Keratinocyte (primary cell): ENCODE results near the gene SF1. TPM values are rescaled to one million over a fixed set of nuclear protein-coding genes. Genes with fewer than 3 reads are reported as not detected.

ENCODE experiments used
- DNase-seq: peaks from one replicate; pipeline ENCODE4 v3.0.0-alpha.2; 2011; ENCODE audit warnings: low read depth, missing footprints, low spot score
- FAIRE-seq: peaks from 2 replicates; lab custom pipeline; 2011; peaks lifted over from hg19 to GRCh38; lab: Jason Lieb, UNC
- H2AFZ ChIP-seq: 2 replicates; pipeline ENCODE4 v1.6.0; 2012; ENCODE audit warnings: low read length, control low read depth, inconsistent platforms; ENCODE audit not compliant: control insufficient read depth
- H3K27ac ChIP-seq: 2 replicates; pipeline ENCODE4 v1.5.1; 2011; ENCODE audit warnings: low read length; ENCODE audit not compliant: control insufficient read depth, insufficient read depth
- H3K27me3 ChIP-seq: 3 replicates; pipeline ENCODE4 v1.6.0; 2011; ENCODE audit warnings: low read length; ENCODE audit not compliant: control insufficient read depth, insufficient read depth; ENCODE audit errors: extremely low read depth
- H3K36me3 ChIP-seq, 2 experiments: 2 replicates in 1 of 2; 3 replicates in 1 of 2; pipeline ENCODE4 v1.5.1; 2011; ENCODE audit warnings: low read length in 2 of 2, mild to moderate bottlenecking in 1 of 2; ENCODE audit not compliant: control insufficient read depth in 2 of 2, insufficient read depth in 2 of 2; ENCODE audit errors: extremely low read depth in 1 of 2
- H3K4me1 ChIP-seq: 3 replicates; pipeline ENCODE4 v1.5.1; 2011; ENCODE audit warnings: low read length; ENCODE audit not compliant: control insufficient read depth, insufficient read depth; ENCODE audit errors: extremely low read depth
- H3K4me2 ChIP-seq: 3 replicates; pipeline ENCODE4 v1.6.0; 2011; ENCODE audit warnings: low read depth, low read length; ENCODE audit not compliant: control insufficient read depth, insufficient read depth; ENCODE audit errors: extremely low read depth
- H3K4me3 ChIP-seq, 3 experiments: fragments of 200-600 bp in 1 of 3; sonication (generic) in 1 of 3; 2 replicates in 2 of 3; 3 replicates in 1 of 3; pipeline ENCODE4 v1.5.1; 2011 to 2016; ENCODE audit warnings: low read length in 3 of 3, mild to moderate bottlenecking in 3 of 3, control low read depth in 2 of 3, inconsistent platforms in 1 of 3, low read depth in 1 of 3, mixed read lengths in 1 of 3, mixed run types in 1 of 3, moderate library complexity in 1 of 3; ENCODE audit not compliant: control insufficient read depth in 2 of 3, insufficient read depth in 2 of 3; ENCODE audit errors: extremely low read depth in 1 of 3
- H3K79me2 ChIP-seq: 2 replicates; pipeline ENCODE4 v1.6.0; 2012; ENCODE audit warnings: low read length; ENCODE audit not compliant: control insufficient read depth, insufficient read depth
- H3K9ac ChIP-seq: 3 replicates; pipeline ENCODE4 v1.6.0; 2011; ENCODE audit warnings: low read length; ENCODE audit not compliant: control insufficient read depth, insufficient read depth; ENCODE audit errors: extremely low read depth
- H3K9me1 ChIP-seq: 3 replicates; pipeline ENCODE4 v1.6.0; 2011; ENCODE audit warnings: low read length; ENCODE audit not compliant: control insufficient read depth, insufficient read depth; ENCODE audit errors: extremely low read depth
- H3K9me3 ChIP-seq: 2 replicates; pipeline ENCODE4 v1.5.1; 2012; ENCODE audit warnings: low read depth, low read length; ENCODE audit not compliant: control insufficient read depth
- H4K20me1 ChIP-seq: 3 replicates; pipeline ENCODE4 v1.6.0; 2011; ENCODE audit warnings: low read length; ENCODE audit not compliant: control insufficient read depth, insufficient read depth; ENCODE audit errors: extremely low read depth
- EZH2 ChIP-seq: IDR thresholded peaks from one replicate; pipeline ENCODE4 v1.6.1; 2012; ENCODE audit warnings: inconsistent platforms, mild to moderate bottlenecking, low read length, moderate library complexity
- dilution Hi-C: fragments of 300-500 bp; cut with MboI; formaldehyde crosslinking; loops from one replicate; pipeline ENCODE4 v1.7.0; 2020; ENCODE audit warnings: low sequenced_read_pairs; ENCODE audit not compliant: extremely low pct_ligation_motif_present
- polyA plus RNA-seq, 5 experiments: library from polyadenylated mRNA; depleted of rRNA in 3 of 5; stranded (reverse) in 3 of 5; stranded (forward) in 1 of 5; unstranded in 1 of 5; fragments of >200 nt; gene quantifications; 1 replicate in 1 of 5; 2 replicates in 3 of 5; 3 replicates in 1 of 5; pipeline versions ENCODE4 v1.2.1 to v1.2.3, GENCODE V29; 2011 to 2012; ENCODE audit warnings: missing spikeins in 2 of 5, low read depth in 1 of 5, low replicate concordance in 1 of 5
- TF ChIP-seq, protein P1 (sequence below), 3 experiments: IDR thresholded peaks in 1 of 3; conservative IDR thresholded peaks in 1 of 3; optimal IDR thresholded peaks in 1 of 3; 2 replicates in 2 of 3; 3 replicates in 1 of 3; pipeline versions ENCODE3 to v1.5.1; 2011; ENCODE audit warnings: low read length in 3 of 3, mild to moderate bottlenecking in 3 of 3, moderate library complexity in 2 of 3, control low read depth in 1 of 3, inconsistent platforms in 1 of 3; ENCODE audit not compliant: insufficient read depth in 2 of 3; ENCODE audit errors: extremely low read depth in 1 of 3

Gene SF1
- polyA plus RNA-seq, 1 donor (not counting 4 experiments of a cell fraction or from before 2014, with no cell fraction given): 54.5 TPM

DNA sequence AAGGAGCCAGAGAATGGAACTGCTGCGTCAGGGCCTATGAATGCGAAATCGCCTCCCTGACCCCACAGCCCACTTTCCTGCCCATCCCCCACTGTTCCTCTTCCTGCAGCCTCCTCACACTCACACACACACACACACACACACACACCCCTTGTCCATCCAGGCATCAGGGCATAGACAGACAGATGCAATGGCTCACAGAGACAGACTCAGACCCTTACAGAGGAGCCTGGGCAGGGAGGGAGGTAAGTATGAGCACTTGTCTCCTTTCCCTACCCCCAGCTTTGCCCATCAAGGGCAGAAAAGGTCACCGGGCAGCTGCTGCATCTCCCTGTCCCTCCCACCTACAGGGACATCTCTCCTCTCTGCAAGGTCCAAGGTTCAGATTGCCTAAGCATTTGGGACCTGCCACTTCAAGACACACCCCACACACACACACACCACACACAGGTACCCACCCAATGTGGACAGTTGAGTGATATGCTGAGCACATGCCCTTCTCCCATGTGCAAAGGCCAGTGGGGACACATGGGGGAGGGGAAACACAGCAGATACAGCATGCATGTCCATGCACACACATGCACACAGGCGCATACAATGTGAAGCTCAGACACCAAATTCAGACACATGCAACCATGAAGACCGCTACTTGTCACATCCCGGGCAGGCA is 53.3 kb downstream of the SF1 start:
- Histone ChIP-seq H3K27me3 (peaks cover 27% of the 10 kb centered on the region), H3K9me1 (no peaks in the 10 kb centered on the region), H3K9ac (no peak overlapping the region), H3K4me1 (no peaks in the 10 kb centered on the region), H2AFZ (no peak overlapping the region), H3K27ac (no peak overlapping the region), H3K9me3 (no peaks in the 10 kb centered on the region), H3K4me3 (no peak overlapping the region), H3K4me2 (no peak overlapping the region), H3K79me2 (no peaks in the 10 kb centered on the region), H3K36me3 (no peaks in the 10 kb centered on the region), H4K20me1 (no peaks in the 10 kb centered on the region)
- DNase-seq (no peak), FAIRE-seq (no peak)
- TF ChIP-seq, protein P1, sequence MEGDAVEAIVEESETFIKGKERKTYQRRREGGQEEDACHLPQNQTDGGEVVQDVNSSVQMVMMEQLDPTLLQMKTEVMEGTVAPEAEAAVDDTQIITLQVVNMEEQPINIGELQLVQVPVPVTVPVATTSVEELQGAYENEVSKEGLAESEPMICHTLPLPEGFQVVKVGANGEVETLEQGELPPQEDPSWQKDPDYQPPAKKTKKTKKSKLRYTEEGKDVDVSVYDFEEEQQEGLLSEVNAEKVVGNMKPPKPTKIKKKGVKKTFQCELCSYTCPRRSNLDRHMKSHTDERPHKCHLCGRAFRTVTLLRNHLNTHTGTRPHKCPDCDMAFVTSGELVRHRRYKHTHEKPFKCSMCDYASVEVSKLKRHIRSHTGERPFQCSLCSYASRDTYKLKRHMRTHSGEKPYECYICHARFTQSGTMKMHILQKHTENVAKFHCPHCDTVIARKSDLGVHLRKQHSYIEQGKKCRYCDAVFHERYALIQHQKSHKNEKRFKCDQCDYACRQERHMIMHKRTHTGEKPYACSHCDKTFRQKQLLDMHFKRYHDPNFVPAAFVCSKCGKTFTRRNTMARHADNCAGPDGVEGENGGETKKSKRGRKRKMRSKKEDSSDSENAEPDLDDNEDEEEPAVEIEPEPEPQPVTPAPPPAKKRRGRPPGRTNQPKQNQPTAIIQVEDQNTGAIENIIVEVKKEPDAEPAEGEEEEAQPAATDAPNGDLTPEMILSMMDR (optimal IDR thresholded peaks at IDR 0.05 in 1 of 3, IDR thresholded peaks at IDR 0.05 in 1 of 3, conservative IDR thresholded peaks at IDR 0.05 in 1 of 3; ENCODE audit: extremely low read depth in 1 of 3, insufficient read depth in 2 of 3, low read length in 3 of 3): no peak
- TF ChIP-seq EZH2: no peak
- dilution Hi-C loops: no loop called here

- Histone ChIP-seq H3K27me3 (peaks cover 28% of the 10 kb centered on the region), H3K9ac (no peak overlapping the region), H3K79me2 (no peaks in the 10 kb centered on the region), H3K4me2 (no peak overlapping the region), H4K20me1 (no peaks in the 10 kb centered on the region), H3K36me3 (no peaks in the 10 kb centered on the region), H3K9me3 (no peaks in the 10 kb centered on the region), H2AFZ (no peak overlapping the region), H3K9me1 (no peaks in the 10 kb centered on the region), H3K27ac (no peak overlapping the region), H3K4me1 (no peaks in the 10 kb centered on the region), H3K4me3 (no peak overlapping the region)
- TF ChIP-seq, protein P1 (optimal IDR thresholded peaks at IDR 0.05 in 1 of 3, IDR thresholded peaks at IDR 0.05 in 1 of 3, conservative IDR thresholded peaks at IDR 0.05 in 1 of 3; ENCODE audit: extremely low read depth in 1 of 3, insufficient read depth in 2 of 3, low read length in 3 of 3): no peak
- TF ChIP-seq EZH2: no peak
- dilution Hi-C loops: no loop called here
- FAIRE-seq (no peak), DNase-seq (no peak)
Measured at GRCh38 chr11:64723907-64724862, 54.2 kb downstream of the SF1 start.
